Measurements from ENCODE around the gene FHAD1. TPM values are rescaled to one million over a fixed set of nuclear protein-coding genes. Genes with fewer than 3 reads are reported as not detected.

Gene FHAD1
- total RNA-seq, 1 donor from 2014 or later: not detected

GRCh38 chr1:15332525-15332924, 85.5 kb downstream of the FHAD1 start:
- Mint-ChIP-seq H3K27ac (ENCODE audit: unreplicated experiment) (no peak overlapping the region), H3K36me3 (ENCODE audit: unreplicated experiment) (peaks cover 8% of the 10 kb centered on the region), H3K27me3 (ENCODE audit: unreplicated experiment) (peaks cover 6% of the 10 kb centered on the region), H3K4me3 (ENCODE audit: unreplicated experiment) (no peak overlapping the region), H3K4me1 (ENCODE audit: low read depth, unreplicated experiment) (no peaks in the 10 kb centered on the region), H3K9me3 (ENCODE audit: unreplicated experiment) (peaks cover 4% of the 10 kb centered on the region)
- TF ChIP-seq CTCF (IDR thresholded peaks at IDR 0.05; ENCODE audit: partially characterized antibody, unreplicated experiment): no peak
- no peak for DNase-seq

- no peak for TF ChIP-seq CTCF (IDR thresholded peaks at IDR 0.05; ENCODE audit: partially characterized antibody, unreplicated experiment)
- Mint-ChIP-seq H3K4me3 (ENCODE audit: unreplicated experiment) (no peak overlapping the region), H3K4me1 (ENCODE audit: low read depth, unreplicated experiment) (no peaks in the 10 kb centered on the region), H3K36me3 (ENCODE audit: unreplicated experiment) (peaks cover 8% of the 10 kb centered on the region), H3K27me3 (ENCODE audit: unreplicated experiment) (peaks cover 6% of the 10 kb centered on the region), H3K27ac (ENCODE audit: unreplicated experiment) (no peak overlapping the region), H3K9me3 (ENCODE audit: unreplicated experiment) (peaks cover 4% of the 10 kb centered on the region)
- no peak for DNase-seq
These were observed 86.1 kb downstream of the FHAD1 start for GRCh38 chr1:15332952-15333715.

- no peak for TF ChIP-seq CTCF (IDR thresholded peaks at IDR 0.05; ENCODE audit: partially characterized antibody, unreplicated experiment)
- no peaks in the 10 kb centered on the region for H3K4me1 Mint-ChIP-seq (ENCODE audit: low read depth, unreplicated experiment)
These were observed 88.0 kb downstream of the FHAD1 start for GRCh38 chr1:15334995-15335394.

GRCh38 chr1:15336866-15337265, 89.8 kb downstream of the FHAD1 start:
- H3K9me3 Mint-ChIP-seq (ENCODE audit: unreplicated experiment): peaks cover 4% of the 10 kb centered on the region
- peaks cover 6% of the 10 kb centered on the region for H3K27me3 Mint-ChIP-seq (ENCODE audit: unreplicated experiment)
- H3K4me1 Mint-ChIP-seq (ENCODE audit: low read depth, unreplicated experiment): peaks cover under 1% of the 10 kb centered on the region
- no peak for TF ChIP-seq CTCF (IDR thresholded peaks at IDR 0.05; ENCODE audit: partially characterized antibody, unreplicated experiment)
- H3K36me3 Mint-ChIP-seq (ENCODE audit: unreplicated experiment): peaks cover 4% of the 10 kb centered on the region
- DNase-seq: no peak
- H3K4me3 Mint-ChIP-seq (ENCODE audit: unreplicated experiment): no peak overlapping the region
- no peak overlapping the region for H3K27ac Mint-ChIP-seq (ENCODE audit: unreplicated experiment)

More at GRCh38 chr1:15334995-15335394, 88.0 kb downstream of the FHAD1 start:
- H3K27ac Mint-ChIP-seq (ENCODE audit: unreplicated experiment): no peak overlapping the region
- peaks cover 4% of the 10 kb centered on the region for H3K9me3 Mint-ChIP-seq (ENCODE audit: unreplicated experiment)
- H3K4me3 Mint-ChIP-seq (ENCODE audit: unreplicated experiment): no peak overlapping the region
- H3K36me3 Mint-ChIP-seq (ENCODE audit: unreplicated experiment): peaks cover 8% of the 10 kb centered on the region
- DNase-seq: no peak
- H3K27me3 Mint-ChIP-seq (ENCODE audit: unreplicated experiment): peaks cover 6% of the 10 kb centered on the region

- peaks cover 3% of the 10 kb centered on the region for H3K4me1 Mint-ChIP-seq (ENCODE audit: low read depth, unreplicated experiment)
- H3K27me3 Mint-ChIP-seq (ENCODE audit: unreplicated experiment): peaks cover 6% of the 10 kb centered on the region
- no peak overlapping the region for H3K4me3 Mint-ChIP-seq (ENCODE audit: unreplicated experiment)
- H3K36me3 Mint-ChIP-seq (ENCODE audit: unreplicated experiment): peaks cover 4% of the 10 kb centered on the region
- no peak for TF ChIP-seq CTCF (IDR thresholded peaks at IDR 0.05; ENCODE audit: partially characterized antibody, unreplicated experiment)
- H3K27ac Mint-ChIP-seq (ENCODE audit: unreplicated experiment): no peak overlapping the region
- peaks cover 4% of the 10 kb centered on the region for H3K9me3 Mint-ChIP-seq (ENCODE audit: unreplicated experiment)
- DNase-seq: no peak
These were observed 90.8 kb downstream of the FHAD1 start for GRCh38 chr1:15337656-15338402.

Measured in glutamatergic neuron (in vitro differentiated cells).